Muscle layer of duodenum (tissue), 2 donors: Measurements from ENCODE around the gene JARID2.
"Not testable (repeated sequence)": the region's sequence is repeated elsewhere in the genome, so short reads cannot be mapped to it uniquely, and the experiment has no call there.

Source experiments
- H3K27ac ChIP-seq: one replicate; pipeline ENCODE4 v1.7.0; 2013; ENCODE audit warnings: mild to moderate bottlenecking, low read length
- H3K27me3 ChIP-seq: one replicate; pipeline ENCODE4 v1.7.0; 2013; ENCODE audit warnings: low read depth, mild to moderate bottlenecking, control low read depth, low read length
- H3K36me3 ChIP-seq, 2 donors: one replicate each; pipeline ENCODE4 v1.7.0; 2013; ENCODE audit warnings: low read length in 2 of 2, control low read depth in 1 of 2, mild to moderate bottlenecking in 1 of 2; ENCODE audit not compliant: insufficient read depth in 2 of 2, control insufficient read depth in 1 of 2
- H3K4me1 ChIP-seq, 2 donors: one replicate each; pipeline ENCODE4 v1.7.0; 2013; ENCODE audit warnings: low read length in 2 of 2, mild to moderate bottlenecking in 2 of 2, control low read depth in 1 of 2, moderate library complexity in 1 of 2; ENCODE audit not compliant: insufficient read depth in 2 of 2, control insufficient read depth in 1 of 2
- H3K4me3 ChIP-seq, 2 donors: one replicate each; pipeline ENCODE4 v1.7.0; 2013; ENCODE audit warnings: low read length in 2 of 2, low read depth in 1 of 2, mild to moderate bottlenecking in 1 of 2
- H3K9me3 ChIP-seq, 2 donors: one replicate each; pipeline ENCODE4 v1.7.0; 2013; ENCODE audit warnings: low read length in 2 of 2, control low read depth in 1 of 2, mild to moderate bottlenecking in 1 of 2; ENCODE audit not compliant: control insufficient read depth in 1 of 2
- donor health status: healthy.

The JARID2 gene

DNA sequence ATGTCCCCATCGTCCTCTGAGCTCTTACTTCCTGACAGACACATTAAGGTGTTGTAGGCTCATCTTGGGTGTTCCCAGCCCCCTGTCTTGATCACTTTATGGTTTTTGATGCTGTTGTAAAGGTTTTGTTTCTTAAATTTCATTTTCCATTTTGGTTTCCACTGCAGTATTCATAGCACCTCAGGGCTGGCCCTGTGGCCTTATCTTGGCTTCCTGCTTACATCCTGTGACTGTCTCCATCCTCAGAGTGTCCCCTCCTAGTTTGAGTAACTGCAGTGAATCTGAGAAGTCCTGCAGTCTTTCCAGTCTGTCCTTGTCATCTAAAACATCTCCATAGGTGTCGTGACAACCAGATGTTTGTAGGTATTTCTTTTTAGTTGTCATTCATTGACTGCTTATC is 50.9 kb downstream of the JARID2 start:
- Histone ChIP-seq H3K27me3 (no peaks in the 10 kb centered on the region), H3K27ac (no peak overlapping the region), H3K9me3 (no peaks in the 10 kb centered on the region)

GRCh38 chr6:15297167-15297566 is 51.3 kb downstream of the JARID2 start:
- H3K27me3 ChIP-seq, H3K4me3 ChIP-seq, H3K27ac ChIP-seq, H3K36me3 ChIP-seq, H3K9me3 ChIP-seq: not testable (repeated sequence)
- H3K4me1 ChIP-seq = peaks cover 5 to 22% of the 10 kb centered on the region in 2 donors

More for the DNA sequence above, 50.9 kb downstream of the JARID2 start:
- peaks cover 5 to 22% of the 10 kb centered on the region in 2 donors for H3K4me1 ChIP-seq
- no peaks in the 10 kb centered on the region for H3K36me3 ChIP-seq
- H3K4me3 ChIP-seq = no peak overlapping the region

- no peaks in the 10 kb centered on the region for H3K27me3 ChIP-seq
- H3K4me3 ChIP-seq = no peak overlapping the region
- H3K9me3 ChIP-seq = no peaks in the 10 kb centered on the region
- H3K36me3 ChIP-seq = no peaks in the 10 kb centered on the region
- H3K4me1 ChIP-seq = peaks cover 6 to 22% of the 10 kb centered on the region in 2 donors
- H3K27ac ChIP-seq = no peak overlapping the region
Observed at GRCh38 chr6:15297895-15298590, 52.2 kb downstream of the JARID2 start.

DNA sequence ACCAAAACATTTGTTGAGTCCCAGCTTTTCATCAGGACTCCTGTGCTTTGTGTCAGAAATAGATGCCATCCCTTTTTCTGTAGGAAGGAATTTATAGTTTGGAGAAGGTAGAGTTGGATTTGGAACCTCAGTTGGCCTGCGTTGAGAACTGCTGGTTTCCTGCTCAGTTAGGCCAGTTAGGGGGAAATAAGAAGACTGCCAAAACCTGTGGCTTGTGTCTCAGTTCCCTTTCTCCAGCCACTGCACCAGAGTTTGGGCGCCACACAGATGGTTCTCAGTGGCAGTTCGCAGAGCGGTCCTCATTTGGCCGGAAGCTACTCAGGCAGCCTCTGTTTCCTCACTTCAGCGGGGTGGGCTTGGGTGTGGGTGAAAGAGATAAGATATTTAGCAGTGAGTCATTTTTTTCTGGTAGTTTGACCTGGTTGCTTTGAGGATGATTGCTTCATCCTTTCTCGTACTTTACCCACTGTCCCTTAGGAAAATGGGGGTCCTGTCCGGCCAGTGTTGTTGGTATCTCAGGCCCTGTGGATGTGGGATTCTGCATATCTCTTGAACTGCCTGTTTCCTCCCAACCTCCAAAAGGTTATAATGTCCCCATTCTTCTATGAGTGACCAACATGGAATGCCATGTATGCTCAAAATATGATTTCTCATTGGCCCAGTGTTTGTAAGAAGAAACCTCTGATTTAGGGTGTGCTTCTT is 53.7 kb downstream of the JARID2 start:
- Histone ChIP-seq H3K4me3 (no peak overlapping the region), H3K9me3 (no peaks in the 10 kb centered on the region), H3K27ac (no peak overlapping the region), H3K4me1 (peaks cover 16 to 25% of the 10 kb centered on the region in 2 donors), H3K36me3 (no peaks in the 10 kb centered on the region), H3K27me3 (no peaks in the 10 kb centered on the region)

DNA sequence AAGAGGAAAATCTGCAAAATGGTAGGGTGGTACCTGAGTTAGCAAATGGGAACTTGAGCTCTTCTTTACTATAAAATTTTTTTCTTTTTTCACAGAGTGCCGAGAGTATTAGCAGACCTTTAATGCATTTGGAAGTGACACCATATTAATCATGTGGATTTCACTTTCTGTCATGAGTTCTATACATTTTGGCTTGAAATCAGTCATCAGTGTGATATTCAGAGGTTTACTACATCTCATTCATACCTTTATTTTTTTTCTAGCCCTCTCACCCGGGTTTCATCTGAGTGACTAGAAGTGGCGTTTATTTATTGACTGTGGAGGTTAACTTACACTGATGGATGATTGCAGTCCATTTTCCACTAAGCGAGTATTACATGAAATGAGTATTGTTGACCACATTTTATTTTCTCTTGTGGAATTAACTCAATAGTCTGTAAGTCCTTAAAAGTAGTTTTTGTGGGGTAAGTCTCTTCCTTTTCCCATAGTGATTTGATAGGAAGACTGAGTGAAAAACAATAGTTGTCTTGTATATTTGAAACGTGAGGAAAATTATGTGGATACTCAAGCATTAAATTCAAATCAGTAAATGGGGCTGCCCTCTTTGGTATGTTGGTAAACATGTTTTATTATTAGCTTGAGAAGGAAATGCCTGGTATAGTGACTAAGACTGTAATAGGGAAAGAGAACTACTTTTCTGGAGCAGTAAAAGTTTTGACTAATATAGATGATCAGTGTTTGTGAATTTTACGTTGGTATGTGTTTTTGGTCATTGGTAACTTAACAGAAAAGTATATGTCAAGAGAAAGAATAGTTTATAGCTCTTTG is 55.5 kb downstream of the JARID2 start:
- H3K4me1 ChIP-seq = peaks cover 20 to 35% of the 10 kb centered on the region in 2 donors
- H3K36me3 ChIP-seq = no peaks in the 10 kb centered on the region

DNA sequence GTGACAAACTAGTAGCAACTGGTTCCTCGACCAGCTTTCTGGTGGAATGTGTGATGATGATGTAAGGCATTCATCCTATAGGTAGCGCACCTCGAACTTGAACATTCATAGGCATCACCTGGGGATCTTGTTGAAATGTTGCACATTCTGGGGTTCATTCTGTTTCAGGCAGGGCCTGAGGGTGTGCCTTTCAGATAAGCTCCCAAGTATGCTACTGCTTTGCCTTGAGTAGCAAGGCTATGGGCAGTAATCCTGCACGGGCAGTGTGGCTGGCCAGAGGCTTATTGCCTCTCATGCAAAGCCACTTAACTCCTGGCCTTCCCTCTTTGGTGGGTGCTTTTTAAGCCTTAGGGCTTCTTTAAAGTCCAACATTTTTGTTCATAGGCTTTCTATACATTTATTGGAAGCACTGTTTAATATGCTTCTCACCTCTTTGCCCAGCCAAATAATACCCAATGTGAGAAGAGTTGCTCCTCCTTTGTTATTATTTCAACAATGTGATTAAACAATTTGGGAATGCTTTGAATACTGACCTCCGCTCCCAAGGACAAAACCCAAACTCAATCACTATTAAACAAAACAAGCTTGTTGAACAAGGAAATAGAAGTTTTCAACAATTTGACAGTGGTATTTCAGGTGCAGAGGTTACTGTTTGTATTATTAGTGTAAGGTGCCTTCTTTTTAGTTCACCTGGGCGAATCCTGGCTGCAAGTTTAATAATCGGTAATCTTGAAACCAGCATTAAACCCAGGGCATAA is 57.5 kb downstream of the JARID2 start:
- Histone ChIP-seq H3K36me3 (no peaks in the 10 kb centered on the region), H3K4me3 (no peak overlapping the region), H3K27me3 (no peaks in the 10 kb centered on the region), H3K4me1 (peaks cover 25 to 31% of the 10 kb centered on the region in 2 donors), H3K9me3 (no peaks in the 10 kb centered on the region), H3K27ac (no peak overlapping the region)

More for the DNA sequence above, 55.5 kb downstream of the JARID2 start:
- H3K27ac ChIP-seq = no peak overlapping the region
- H3K9me3 ChIP-seq = no peaks in the 10 kb centered on the region
- H3K27me3 ChIP-seq = no peaks in the 10 kb centered on the region
- H3K4me3 ChIP-seq = no peak overlapping the region

DNA sequence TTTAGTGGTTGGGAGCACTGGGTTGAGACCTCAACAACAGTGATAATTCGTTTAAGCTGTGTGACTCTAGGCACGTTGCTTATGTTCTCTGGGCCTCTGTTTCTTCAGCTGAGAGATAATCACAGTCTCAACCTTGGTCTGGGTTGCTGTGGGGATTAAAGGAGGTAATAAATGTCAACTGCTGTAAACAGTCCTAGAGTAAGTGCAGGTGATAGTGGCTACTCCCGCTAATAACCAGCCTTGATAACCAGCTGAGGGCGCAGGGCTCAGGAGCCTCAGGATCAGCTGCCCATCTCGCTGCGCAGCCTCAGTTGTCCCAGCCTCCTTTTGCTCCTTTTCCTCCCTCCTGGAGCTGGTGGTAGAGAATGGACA is 58.0 kb downstream of the JARID2 start:
- no peak overlapping the region for H3K4me3 ChIP-seq
- H3K27ac ChIP-seq = no peak overlapping the region
- H3K4me1 ChIP-seq = peaks cover 25 to 36% of the 10 kb centered on the region in 2 donors
- no peaks in the 10 kb centered on the region for H3K36me3 ChIP-seq
- H3K9me3 ChIP-seq = no peaks in the 10 kb centered on the region
- H3K27me3 ChIP-seq = no peaks in the 10 kb centered on the region

DNA sequence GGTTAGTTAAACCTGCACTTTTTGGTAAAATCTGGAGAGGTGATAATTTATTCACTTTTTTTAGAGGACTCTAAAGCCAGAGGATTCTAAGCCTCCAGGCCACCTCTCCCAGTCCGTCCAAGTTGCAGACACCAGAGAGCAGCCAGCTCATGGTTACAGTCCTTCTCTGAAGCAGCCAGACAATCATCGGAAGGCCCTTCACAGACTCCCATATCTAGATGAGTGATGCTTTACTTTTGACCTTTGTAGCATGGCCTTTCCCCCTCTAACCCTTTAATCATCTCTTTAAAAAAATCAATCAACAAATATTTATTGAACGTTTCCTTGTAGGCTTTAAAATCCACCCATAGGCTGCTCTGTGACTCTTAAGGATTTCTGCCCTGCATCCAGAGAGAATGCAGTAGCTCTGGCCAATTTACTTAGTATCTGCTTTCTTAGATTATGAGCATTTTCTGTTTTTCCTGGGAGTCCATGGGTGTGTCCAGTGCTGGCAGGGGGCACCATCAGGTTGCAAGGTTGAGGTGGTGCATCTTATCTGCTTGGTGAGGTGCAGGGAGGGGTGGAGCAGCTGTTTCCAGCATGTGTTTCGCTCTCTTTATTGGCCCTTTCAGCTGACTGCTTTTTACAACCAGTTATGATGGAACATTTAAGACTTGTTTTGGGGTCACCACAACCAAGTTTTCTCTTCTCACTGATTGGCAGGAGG is 58.6 kb downstream of the JARID2 start:
- Histone ChIP-seq H3K36me3 (no peaks in the 10 kb centered on the region), H3K4me1 (peaks cover 25 to 39% of the 10 kb centered on the region in 2 donors), H3K4me3 (no peak overlapping the region), H3K9me3 (no peaks in the 10 kb centered on the region), H3K27ac (no peak overlapping the region), H3K27me3 (no peaks in the 10 kb centered on the region)

DNA sequence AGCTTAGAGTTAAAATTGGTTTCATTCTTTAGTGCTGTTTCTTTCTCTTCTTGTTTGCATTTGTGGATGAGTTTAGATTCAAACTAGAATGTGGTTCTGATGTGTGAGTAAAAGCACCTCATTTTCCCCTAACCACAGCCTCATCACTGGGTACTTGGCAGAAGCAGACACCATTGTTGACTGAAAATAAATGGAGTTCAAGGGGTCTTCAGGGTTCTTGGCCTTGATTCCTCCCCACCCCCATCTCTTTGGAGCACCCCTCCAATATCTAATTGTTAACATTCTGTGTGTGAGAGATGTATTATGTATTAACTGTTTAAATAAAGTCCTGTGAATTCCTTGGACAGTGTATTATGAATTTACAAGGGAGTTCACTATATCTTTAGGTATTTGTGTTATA is 59.6 kb downstream of the JARID2 start:
- H3K27ac ChIP-seq = no peak overlapping the region
- H3K9me3 ChIP-seq = no peaks in the 10 kb centered on the region
- H3K27me3 ChIP-seq = no peaks in the 10 kb centered on the region
- no peaks in the 10 kb centered on the region for H3K36me3 ChIP-seq
- peaks cover 25 to 34% of the 10 kb centered on the region in 2 donors for H3K4me1 ChIP-seq
- no peak overlapping the region for H3K4me3 ChIP-seq

- Histone ChIP-seq H3K36me3 (no peaks in the 10 kb centered on the region), H3K27ac (no peak overlapping the region), H3K4me1 (peaks cover 25 to 34% of the 10 kb centered on the region in 2 donors)
Observed at GRCh38 chr6:15305909-15306308, 60.0 kb downstream of the JARID2 start.

More at GRCh38 chr6:15305909-15306308, 60.0 kb downstream of the JARID2 start:
- H3K27me3 ChIP-seq = no peaks in the 10 kb centered on the region
- no peaks in the 10 kb centered on the region for H3K9me3 ChIP-seq
- no peak overlapping the region for H3K4me3 ChIP-seq
